ENCODE data around the gene FAT1.

The FAT1 gene

GRCh38 chr4:186604124-186604807 lies 119.4 kb downstream of the FAT1 start:
- DNase-seq = no peak

- no peak for DNase-seq
Observed at GRCh38 chr4:186602978-186603377, 120.7 kb downstream of the FAT1 start.

GRCh38 chr4:186599483-186599882 lies 124.2 kb downstream of the FAT1 start:
- DNase-seq = no peak

GRCh38 chr4:186598686-186599085 lies 125.0 kb downstream of the FAT1 start:
- DNase-seq = no peak

- DNase-seq = no peak
Observed at GRCh38 chr4:186596850-186597390, 126.7 kb downstream of the FAT1 start.

- no peak for DNase-seq
Observed at GRCh38 chr4:186596346-186596745, 127.3 kb downstream of the FAT1 start.

- no peak for DNase-seq
Observed at GRCh38 chr4:186593587-186593973, 130.1 kb downstream of the FAT1 start.

GRCh38 chr4:186592966-186593586 lies 130.6 kb downstream of the FAT1 start:
- no peak for DNase-seq

- DNase-seq = no peak
Observed at GRCh38 chr4:186592445-186592844, 131.2 kb downstream of the FAT1 start.

- no peak for DNase-seq
Observed at GRCh38 chr4:186591651-186592050, 132.0 kb downstream of the FAT1 start.

- DNase-seq = no peak
Observed at GRCh38 chr4:186588503-186588902, 135.2 kb downstream of the FAT1 start.

- DNase-seq = no peak
Observed at GRCh38 chr4:186587416-186588018, 136.1 kb downstream of the FAT1 start.

- no peak for DNase-seq
Observed at GRCh38 chr4:186586205-186586604, 137.5 kb downstream of the FAT1 start.

- DNase-seq = no peak
Observed at GRCh38 chr4:186584912-186585311, 138.7 kb downstream of the FAT1 start.

- DNase-seq = no peak
Observed at GRCh38 chr4:186581421-186581820, 142.2 kb downstream of the FAT1 start.

GRCh38 chr4:186580669-186581068 lies 143.0 kb downstream of the FAT1 start:
- no peak for DNase-seq

GRCh38 chr4:186570193-186570996 lies 153.3 kb downstream of the FAT1 start:
- DNase-seq = no peak

- DNase-seq = no peak
Observed at GRCh38 chr4:186569533-186570192, 154.0 kb downstream of the FAT1 start.

GRCh38 chr4:186566068-186566467 lies 157.6 kb downstream of the FAT1 start:
- no peak for DNase-seq

- no peak for DNase-seq
Observed at GRCh38 chr4:186563761-186564160, 159.9 kb downstream of the FAT1 start.

GRCh38 chr4:186561748-186562147 lies 161.9 kb downstream of the FAT1 start:
- no peak for DNase-seq

- DNase-seq = no peak
Observed at GRCh38 chr4:186560647-186561046, 163.0 kb downstream of the FAT1 start.

GRCh38 chr4:186557486-186557885 lies 166.2 kb downstream of the FAT1 start:
- DNase-seq = no peak

Data from NCI-H1436 treated with DMSO at 0.1 percent for 48 hours (cell line).